Hepatocyte (in vitro differentiated cells): ENCODE results near the gene HNF4A. TPM values are rescaled to one million over a fixed set of nuclear protein-coding genes. Genes with fewer than 3 reads are reported as not detected.

Experiments used
- DNase-seq: peaks from one replicate; pipeline ENCODE4 v3.0.0-alpha.2; 2016; ENCODE audit warnings: low spot score
- H2AFZ ChIP-seq: fragments of 200-600 bp; sonication (generic); 2 replicates; pipeline ENCODE4 v1.6.0; 2016; ENCODE audit warnings: antibody characterized with exemption, mild to moderate bottlenecking
- H3K27ac ChIP-seq: fragments of 200-600 bp; sonication (generic); 2 replicates; pipeline ENCODE4 v1.5.1; 2016; ENCODE audit warnings: mild to moderate bottlenecking
- H3K27me3 ChIP-seq: fragments of 200-600 bp; sonication (generic); 2 replicates; pipeline ENCODE4 v1.6.1; 2016
- H3K36me3 ChIP-seq: fragments of 200-600 bp; sonication (generic); replicated peaks from 2 replicates; pipeline ENCODE4 v1.5.1; 2016; ENCODE audit warnings: low read depth; ENCODE audit not compliant: insufficient read depth
- H3K4me1 ChIP-seq: fragments of 200-600 bp; sonication (generic); 2 replicates; pipeline ENCODE4 v1.5.1; 2016; ENCODE audit warnings: mild to moderate bottlenecking, moderate library complexity; ENCODE audit not compliant: insufficient read depth
- H3K4me2 ChIP-seq: fragments of 200-600 bp; sonication (generic); 2 replicates; pipeline ENCODE4 v1.6.0; 2016
- H3K4me3 ChIP-seq: fragments of 200-600 bp; sonication (generic); 2 replicates; pipeline ENCODE4 v1.5.1; 2016; ENCODE audit warnings: mild to moderate bottlenecking
- H3K79me2 ChIP-seq: fragments of 200-600 bp; sonication (generic); 2 replicates; pipeline ENCODE4 v1.6.0; 2017; ENCODE audit warnings: mild to moderate bottlenecking
- H3K9me2 ChIP-seq: fragments of 200-600 bp; sonication (generic); replicated peaks from 2 replicates; pipeline ENCODE4 v1.6.0; 2017; ENCODE audit warnings: mild to moderate bottlenecking; ENCODE audit not compliant: insufficient read depth
- H3K9me3 ChIP-seq: fragments of 200-600 bp; sonication (generic); 2 replicates; pipeline ENCODE4 v1.5.1; 2016; ENCODE audit warnings: low read depth, mild to moderate bottlenecking
- H4K20me1 ChIP-seq: fragments of 200-600 bp; sonication (generic); 2 replicates; pipeline ENCODE4 v1.6.0; 2016; ENCODE audit warnings: mild to moderate bottlenecking; ENCODE audit not compliant: insufficient read depth, poor library complexity, severe bottlenecking
- CTCF ChIP-seq: fragments of 200-600 bp; sonication (generic); IDR thresholded peaks from 2 replicates; pipeline ENCODE4 v1.5.1; 2016; ENCODE audit warnings: antibody characterized with exemption, mild to moderate bottlenecking; ENCODE audit not compliant: poor library complexity
- EZH2 ChIP-seq: fragments of 200-600 bp; sonication (generic); IDR thresholded peaks from 2 replicates; pipeline ENCODE4 v1.6.1; 2016; ENCODE audit warnings: antibody characterized with exemption, mild to moderate bottlenecking, borderline replicate concordance
- EZH2phosphoT487 ChIP-seq: fragments of 200-600 bp; sonication (generic); IDR thresholded peaks from one replicate; pipeline ENCODE4 v1.6.1; 2018; ENCODE audit warnings: antibody characterized with exemption, mild to moderate bottlenecking, low read depth, moderate library complexity; ENCODE audit not compliant: unreplicated experiment, severe bottlenecking
- WGBS: methylation state at CpG from one replicate; pipeline ENCODE4 v1.1.6; 2016; ENCODE audit warnings: low lambda C conversion rate; ENCODE audit errors: missing lambda C conversion rate; 5-methylcytosine and 5-hydroxymethylcytosine counted together
- polyA plus RNA-seq: library from polyadenylated mRNA; unstranded; fragments of >200 nt; fragmentation: Nextera tagmentation; extraction: Ambion mirVana; gene quantifications from 2 replicates; pipeline ENCODE4 v1.2.1, GENCODE V29; 2016
- total RNA-seq: library from RNA; depleted of rRNA; stranded (reverse); fragments of >200 nt; gene quantifications from 2 replicates; pipeline ENCODE4 v1.2.3, GENCODE V29; 2014

Gene HNF4A
- total and polyA plus RNA-seq, 2 experiments from 2014 or later, result 38.2 to 88.0 TPM

- TF ChIP-seq EZH2phosphoT487 (no peak), EZH2 (no peak), CTCF (no peak)
- Histone ChIP-seq H3K4me3 (no peak overlapping the region), H3K27me3 (no peaks in the 10 kb centered on the region), H2AFZ (no peak overlapping the region), H4K20me1 (peaks cover 12% of the 10 kb centered on the region), H3K4me1 (no peaks in the 10 kb centered on the region), H3K9me3 (no peaks in the 10 kb centered on the region), H3K9me2 (no peaks in the 10 kb centered on the region), H3K27ac (no peak overlapping the region), H3K79me2 (peaks cover 88% of the 10 kb centered on the region), H3K36me3 (no peaks in the 10 kb centered on the region), H3K4me2 (no peak overlapping the region)
- WGBS, result 95% methylated on average over 6 of the region's 6 CpGs
- DNase-seq, result no peak
These were observed 9.3 kb downstream of the HNF4A start for GRCh38 chr20:44364780-44365179.

- no peaks in the 10 kb centered on the region for H3K36me3 ChIP-seq
- H3K27ac ChIP-seq, result no peak overlapping the region
- H2AFZ ChIP-seq, result no peak overlapping the region
- no peaks in the 10 kb centered on the region for H3K9me2 ChIP-seq
- no peak for DNase-seq
- H3K4me2 ChIP-seq, result no peak overlapping the region
- H4K20me1 ChIP-seq, result peaks cover 15% of the 10 kb centered on the region
- peaks cover 82% of the 10 kb centered on the region for H3K79me2 ChIP-seq
- H3K27me3 ChIP-seq, result no peaks in the 10 kb centered on the region
- TF ChIP-seq EZH2phosphoT487, result no peak
- no peak for TF ChIP-seq CTCF
- no peak for TF ChIP-seq EZH2
- no peak overlapping the region for H3K4me3 ChIP-seq
- peaks cover 14% of the 10 kb centered on the region for H3K4me1 ChIP-seq
- H3K9me3 ChIP-seq, result no peaks in the 10 kb centered on the region
- WGBS, result 98% methylated on average over 6 of the region's 6 CpGs
These were observed 12.2 kb downstream of the HNF4A start for GRCh38 chr20:44367746-44368145.

DNA sequence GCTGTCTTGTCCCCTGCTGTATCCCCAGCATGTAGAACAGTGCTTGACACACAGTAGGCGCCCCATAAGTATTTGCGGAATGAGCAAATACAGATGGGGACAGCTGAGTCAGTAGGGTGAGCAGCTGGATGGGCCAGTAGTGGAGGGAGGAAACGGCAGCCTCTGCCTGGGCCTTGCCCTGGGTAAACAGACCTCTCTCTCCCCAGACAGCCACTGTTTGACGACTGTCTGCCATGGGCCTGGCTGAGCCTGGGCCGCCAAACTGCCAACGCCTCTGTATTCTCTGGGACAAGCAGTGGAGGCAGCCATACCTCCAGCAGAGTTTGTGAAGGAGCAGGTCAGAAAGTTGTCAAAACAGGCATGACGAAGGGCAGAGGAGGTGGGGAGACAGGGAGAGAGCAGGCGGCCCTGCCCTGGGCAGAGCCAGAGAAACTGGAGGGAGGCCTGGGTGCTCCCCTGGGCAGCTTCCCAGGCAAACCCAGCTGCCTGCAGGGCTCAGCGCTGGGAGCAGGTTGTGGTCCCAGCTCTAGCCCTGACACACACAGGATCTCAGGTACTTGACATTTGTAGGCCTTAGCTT, 15.2 kb downstream of the HNF4A start:
- H3K27ac ChIP-seq, result peak overlapping the region; percentile 92
- peak; percentile 74 for DNase-seq
- 43% methylated on average over 9 of the region's 9 CpGs for WGBS
- peak overlapping the region; percentile 59 for H3K4me2 ChIP-seq
- no peaks in the 10 kb centered on the region for H3K9me2 ChIP-seq
- no peak overlapping the region for H3K4me3 ChIP-seq
- no peaks in the 10 kb centered on the region for H3K27me3 ChIP-seq
- H3K4me1 ChIP-seq, result peaks cover 14% of the 10 kb centered on the region
- H3K79me2 ChIP-seq, result peaks cover 82% of the 10 kb centered on the region
- H3K36me3 ChIP-seq, result no peaks in the 10 kb centered on the region
- peaks cover 14% of the 10 kb centered on the region for H4K20me1 ChIP-seq
- H3K9me3 ChIP-seq, result no peaks in the 10 kb centered on the region
- TF ChIP-seq EZH2phosphoT487 (no peak), EZH2 (no peak), CTCF (no peak)
- no peak overlapping the region for H2AFZ ChIP-seq
